Cardiac muscle cell (in vitro differentiated cells and primary cell): ENCODE measurements around the gene UGT1A8. TPM values are rescaled to one million over a fixed set of nuclear protein-coding genes. Genes with fewer than 3 reads are reported as not detected.
A peak's percentile ranks its signal among the peaks of the same experiment; 100 is the strongest.

Source experiments
- DNase-seq, 2 donors: peaks; one replicate each; pipeline versions ENCODE4 v3.0.0 to v3.0.0-alpha.2; 2010 to 2017; ENCODE audit warnings: low read depth in 1 of 2, low spot score in 1 of 2
- H3K27ac ChIP-seq: fragments of 200-600 bp; sonication (generic); 2 replicates; pipeline ENCODE4 v1.5.1; 2016
- H3K27me3 ChIP-seq: fragments of 200-600 bp; sonication (generic); 2 replicates; pipeline ENCODE4 v1.6.0; 2016; ENCODE audit warnings: control low read depth
- H3K36me3 ChIP-seq: fragments of 200-600 bp; sonication (generic); 2 replicates; pipeline ENCODE4 v1.5.1; 2016; ENCODE audit warnings: control low read depth
- H3K4me1 ChIP-seq: fragments of 200-600 bp; sonication (generic); 2 replicates; pipeline ENCODE4 v1.8.1; 2017; ENCODE audit warnings: low read depth, mild to moderate bottlenecking, mixed run types
- H3K4me3 ChIP-seq: fragments of 200-600 bp; sonication (generic); 2 replicates; pipeline ENCODE4 v1.5.1; 2016; ENCODE audit warnings: mild to moderate bottlenecking
- H3K9me3 ChIP-seq: fragments of 200-600 bp; sonication (generic); 2 replicates; pipeline ENCODE4 v1.5.1; 2017; ENCODE audit warnings: low read depth, mild to moderate bottlenecking, control low read depth
- polyA plus RNA-seq: library from polyadenylated mRNA; unstranded; fragments of >200 nt; fragmentation: Nextera tagmentation; extraction: Ambion mirVana; gene quantifications from 2 replicates; pipeline ENCODE4 v1.2.1, GENCODE V29; 2016
- total RNA-seq: library from RNA; depleted of rRNA; stranded (reverse); fragments of >200 nt; gene quantifications from 2 replicates; pipeline ENCODE4 v1.2.3, GENCODE V29; 2016
- TF ChIP-seq, protein P1 (sequence below): IDR thresholded peaks from 2 replicates; pipeline ENCODE4 v1.5.1; 2012; ENCODE audit warnings: low read depth, mild to moderate bottlenecking, low read length

UGT1A8 gene
- total and polyA plus RNA-seq, 2 experiments from 2014 or later: not detected

DNA sequence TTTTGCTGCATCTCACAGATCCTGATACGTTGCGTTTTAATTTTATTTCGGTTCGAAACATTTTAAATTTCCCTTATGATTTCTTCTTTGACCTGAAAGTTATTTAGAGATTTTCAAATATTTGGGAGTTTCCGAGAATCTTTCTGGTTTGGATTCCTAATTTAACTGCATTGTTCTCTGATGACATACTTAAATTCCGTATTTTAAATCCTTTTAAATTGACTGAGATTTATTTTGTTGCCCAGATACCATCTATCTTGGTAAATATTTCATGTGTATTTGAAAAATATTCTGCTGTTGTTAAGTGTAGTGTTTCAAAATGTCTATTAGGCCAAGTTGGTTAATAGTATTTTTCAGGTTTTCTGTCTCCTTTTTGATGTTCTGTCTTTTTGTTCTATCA lies 198.4 kb downstream of the UGT1A8 start:
- no peak overlapping the region for H3K27ac ChIP-seq
- DNase-seq: no peak
- TF ChIP-seq, protein P1, sequence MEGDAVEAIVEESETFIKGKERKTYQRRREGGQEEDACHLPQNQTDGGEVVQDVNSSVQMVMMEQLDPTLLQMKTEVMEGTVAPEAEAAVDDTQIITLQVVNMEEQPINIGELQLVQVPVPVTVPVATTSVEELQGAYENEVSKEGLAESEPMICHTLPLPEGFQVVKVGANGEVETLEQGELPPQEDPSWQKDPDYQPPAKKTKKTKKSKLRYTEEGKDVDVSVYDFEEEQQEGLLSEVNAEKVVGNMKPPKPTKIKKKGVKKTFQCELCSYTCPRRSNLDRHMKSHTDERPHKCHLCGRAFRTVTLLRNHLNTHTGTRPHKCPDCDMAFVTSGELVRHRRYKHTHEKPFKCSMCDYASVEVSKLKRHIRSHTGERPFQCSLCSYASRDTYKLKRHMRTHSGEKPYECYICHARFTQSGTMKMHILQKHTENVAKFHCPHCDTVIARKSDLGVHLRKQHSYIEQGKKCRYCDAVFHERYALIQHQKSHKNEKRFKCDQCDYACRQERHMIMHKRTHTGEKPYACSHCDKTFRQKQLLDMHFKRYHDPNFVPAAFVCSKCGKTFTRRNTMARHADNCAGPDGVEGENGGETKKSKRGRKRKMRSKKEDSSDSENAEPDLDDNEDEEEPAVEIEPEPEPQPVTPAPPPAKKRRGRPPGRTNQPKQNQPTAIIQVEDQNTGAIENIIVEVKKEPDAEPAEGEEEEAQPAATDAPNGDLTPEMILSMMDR: no peak
- H3K4me1 ChIP-seq: no peaks in the 10 kb centered on the region
- H3K27me3 ChIP-seq: no peaks in the 10 kb centered on the region
- no peak overlapping the region for H3K4me3 ChIP-seq
- no peaks in the 10 kb centered on the region for H3K9me3 ChIP-seq
- no peaks in the 10 kb centered on the region for H3K36me3 ChIP-seq

DNA sequence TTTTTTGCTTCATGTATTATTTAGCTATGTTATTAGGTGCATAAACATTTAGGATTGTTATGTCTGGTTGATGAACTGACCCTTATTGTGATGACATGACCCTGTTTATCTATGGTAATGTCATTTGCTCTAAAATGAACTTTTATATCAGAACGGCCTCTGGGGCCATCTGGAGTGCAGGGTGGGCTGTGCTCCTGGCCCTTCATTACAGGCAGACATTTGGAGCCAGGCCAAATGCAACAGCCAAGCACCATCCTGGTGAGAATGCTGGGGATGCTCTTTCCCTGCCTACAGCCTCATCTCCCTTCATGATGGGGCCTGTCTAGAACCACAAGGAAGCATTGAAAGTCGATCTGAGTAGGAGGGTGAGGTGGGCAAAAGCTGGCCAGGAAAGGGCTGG lies 198.9 kb downstream of the UGT1A8 start:
- TF ChIP-seq, protein P1: no peak
- Histone ChIP-seq H3K27me3 (no peaks in the 10 kb centered on the region), H3K9me3 (no peaks in the 10 kb centered on the region), H3K4me1 (no peaks in the 10 kb centered on the region), H3K36me3 (no peaks in the 10 kb centered on the region), H3K27ac (no peak overlapping the region), H3K4me3 (no peak overlapping the region)
- peak in 1 of 2 donors; percentile 9 for DNase-seq

DNA sequence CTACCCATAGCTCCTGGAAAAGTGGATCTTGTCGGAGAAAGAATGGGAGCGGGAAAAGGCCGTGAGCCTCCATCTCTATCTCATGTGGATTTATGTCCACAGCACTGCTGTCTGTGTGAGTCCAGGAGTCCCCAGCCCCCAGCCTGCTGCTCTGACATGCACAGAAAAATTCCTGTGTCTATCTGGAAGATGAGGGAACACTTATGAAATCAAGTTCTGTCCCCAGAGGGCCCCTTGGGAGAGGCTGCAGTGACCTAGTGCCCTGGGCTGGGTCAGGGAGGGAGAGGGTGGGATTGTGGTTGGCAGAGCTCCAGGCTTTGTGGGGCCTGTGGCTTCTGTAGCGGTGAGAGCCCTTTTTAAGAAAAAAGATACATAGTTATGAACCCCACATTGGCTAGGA lies 199.3 kb downstream of the UGT1A8 start:
- H3K4me3 ChIP-seq: no peak overlapping the region
- H3K36me3 ChIP-seq: no peaks in the 10 kb centered on the region
- peak; percentile 10 to 36 for DNase-seq
- H3K27ac ChIP-seq: no peak overlapping the region
- TF ChIP-seq, protein P1: no peak
- no peaks in the 10 kb centered on the region for H3K27me3 ChIP-seq
- H3K4me1 ChIP-seq: no peaks in the 10 kb centered on the region
- H3K9me3 ChIP-seq: no peaks in the 10 kb centered on the region

DNA sequence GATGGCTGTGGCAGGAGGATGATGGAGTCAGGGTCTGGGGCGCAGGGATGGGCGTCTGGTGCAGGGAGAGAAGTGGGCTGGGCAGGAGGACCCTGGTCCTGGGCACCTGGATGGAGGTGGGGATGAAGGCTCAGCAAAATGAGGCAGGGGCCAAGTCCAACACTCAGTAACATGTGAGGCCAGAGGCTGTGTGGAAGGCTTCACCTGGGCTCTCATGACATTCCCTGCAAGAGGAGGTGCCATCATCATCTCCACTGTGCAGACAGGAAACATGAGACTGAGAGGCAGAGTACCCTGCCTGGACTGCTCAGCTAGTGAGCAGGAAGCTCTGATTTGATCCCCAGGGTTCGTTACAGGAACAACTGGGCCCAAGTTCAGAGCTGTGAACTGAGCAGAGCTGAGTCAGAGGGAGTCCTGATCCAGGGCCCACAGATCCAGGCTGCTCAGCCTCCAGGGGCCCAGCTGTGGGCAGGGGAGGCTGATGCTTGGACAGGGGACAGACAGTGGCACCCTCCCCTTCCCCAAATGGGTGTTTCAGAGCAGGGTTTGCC lies 200.0 kb downstream of the UGT1A8 start:
- peak in 1 of 2 donors; percentile 58 for DNase-seq

DNA sequence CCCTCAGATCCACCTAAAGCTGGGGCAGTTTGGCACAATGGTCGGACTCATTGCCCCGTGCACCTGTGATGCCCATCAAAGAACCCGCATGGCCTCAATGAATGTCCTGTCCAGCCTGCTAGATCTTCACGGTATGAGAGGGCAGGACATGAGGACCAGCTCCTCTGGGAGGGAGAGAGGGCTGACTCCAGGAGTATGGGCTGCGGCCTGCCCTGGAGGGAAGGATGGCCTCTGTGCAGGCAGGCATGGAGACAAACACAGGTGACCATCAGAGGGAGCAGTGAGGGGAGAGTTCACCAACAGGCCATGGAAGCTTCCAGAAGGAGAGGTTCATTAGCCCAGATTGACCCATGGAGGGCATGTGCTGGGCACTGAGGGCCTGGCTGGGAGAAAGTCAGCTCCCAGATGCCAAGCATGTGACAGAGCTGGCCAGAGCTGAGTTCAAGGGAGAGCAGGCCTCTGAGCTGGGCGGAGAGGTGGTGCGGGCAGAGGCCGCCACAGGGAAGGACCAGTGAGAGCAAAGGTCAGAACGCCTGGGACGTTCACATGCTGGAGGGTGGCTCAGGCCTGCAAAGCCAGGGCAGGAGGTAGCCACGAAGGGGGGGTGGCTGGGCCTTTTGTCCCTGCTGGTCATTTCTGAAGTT lies 200.7 kb downstream of the UGT1A8 start:
- H3K36me3 ChIP-seq: no peaks in the 10 kb centered on the region
- no peak overlapping the region for H3K27ac ChIP-seq
- H3K4me3 ChIP-seq: no peak overlapping the region
- TF ChIP-seq, protein P1: no peak
- no peaks in the 10 kb centered on the region for H3K27me3 ChIP-seq
- DNase-seq: no peak
- no peaks in the 10 kb centered on the region for H3K4me1 ChIP-seq
- no peaks in the 10 kb centered on the region for H3K9me3 ChIP-seq

More for the DNA sequence above, 200.0 kb downstream of the UGT1A8 start:
- H3K36me3 ChIP-seq: no peaks in the 10 kb centered on the region
- H3K4me1 ChIP-seq: no peaks in the 10 kb centered on the region
- H3K9me3 ChIP-seq: no peaks in the 10 kb centered on the region
- TF ChIP-seq, protein P1: no peak
- no peak overlapping the region for H3K4me3 ChIP-seq
- H3K27me3 ChIP-seq: no peaks in the 10 kb centered on the region
- no peak overlapping the region for H3K27ac ChIP-seq
